Central memory CD8-positive, alpha-beta T cell (primary cell): ENCODE data around the gene MINDY1.

Experiments used
- ATAC-seq: fragments of 150-1000 bp; cut with Tn5 transposase; replicated peaks from 2 replicates; pipeline ENCODE4 v1.10.0; 2022; ENCODE audit warnings: mild to moderate bottlenecking, moderate FRiP score, moderate number of reproducible peaks; ENCODE audit not compliant: poor library complexity, severe bottlenecking; ENCODE audit errors: extremely low read depth
- DNase-seq, 2 donors: peaks; one replicate each; pipeline ENCODE4 v3.0.0; 2021; ENCODE audit warnings: low spot score in 2 of 2
- H3K27ac Mint-ChIP-seq: one replicate; pipeline ENCODE4 v1.8.0; 2022; ENCODE audit warnings: low read depth, mild to moderate bottlenecking, moderate library complexity, mixed read lengths
- H3K27me3 Mint-ChIP-seq: one replicate; pipeline ENCODE4 v1.8.0; 2022; ENCODE audit warnings: mixed read lengths
- H3K36me3 Mint-ChIP-seq: one replicate; pipeline ENCODE4 v1.8.0; 2022; ENCODE audit warnings: mild to moderate bottlenecking, moderate library complexity, mixed read lengths; ENCODE audit not compliant: insufficient read depth
- H3K4me1 Mint-ChIP-seq: one replicate; pipeline ENCODE4 v1.8.0; 2022; ENCODE audit warnings: mixed read lengths
- H3K4me3 Mint-ChIP-seq: one replicate; pipeline ENCODE4 v1.8.0; 2022; ENCODE audit warnings: mild to moderate bottlenecking, moderate library complexity, mixed read lengths
- H3K9me3 Mint-ChIP-seq: one replicate; pipeline ENCODE4 v1.8.0; 2022; ENCODE audit warnings: mixed read lengths

Gene MINDY1

DNA sequence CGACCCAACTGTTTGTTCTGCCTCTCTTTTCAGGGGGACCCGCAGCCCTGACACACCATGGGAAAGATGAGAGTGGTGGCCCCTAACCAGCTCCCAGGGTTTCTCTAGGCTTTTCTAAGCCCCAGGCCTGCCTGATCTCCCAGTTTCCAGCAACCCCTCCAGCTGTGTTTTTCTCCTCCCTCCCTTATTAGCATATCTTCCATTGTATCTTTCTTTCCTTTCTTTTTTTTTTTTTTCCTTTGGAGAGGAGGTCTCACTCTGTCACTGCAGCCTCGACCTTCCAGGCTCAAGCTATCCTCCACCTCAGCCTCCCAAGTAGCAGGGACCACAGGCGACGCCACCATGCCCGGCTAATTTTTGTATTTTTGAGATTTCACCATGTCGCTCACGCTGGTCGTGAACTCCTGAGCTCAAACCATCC, 30.3 kb downstream of the MINDY1 start:
- Mint-ChIP-seq H3K27me3 (no peaks in the 10 kb centered on the region), H3K36me3 (peaks cover 11% of the 10 kb centered on the region), H3K4me1 (peaks cover 42% of the 10 kb centered on the region), H3K4me3 (peak overlapping the region; percentile 87), H3K9me3 (no peaks in the 10 kb centered on the region), H3K27ac (peak overlapping the region; percentile 78)
- no peak for DNase-seq
- no peak for ATAC-seq

- DNase-seq: peak; percentile 58 to 65
These were observed 31.9 kb downstream of the MINDY1 start, which contains the start of gene CERS2 for GRCh38 chr1:150974580-150975478. TSS of gene CERS2 (minus strand) at chr1:150974835. CDS start at chr1:150969090, 5,745 bp downstream.

GRCh38 chr1:150973836-150974579, 32.7 kb downstream of the MINDY1 start:
- Mint-ChIP-seq H3K4me1 (peaks cover 57% of the 10 kb centered on the region), H3K9me3 (no peaks in the 10 kb centered on the region), H3K27me3 (no peaks in the 10 kb centered on the region), H3K4me3 (peak overlapping the region; percentile 87), H3K27ac (peak overlapping the region; percentile 88), H3K36me3 (peaks cover 14% of the 10 kb centered on the region)
- ATAC-seq (peak; percentile 34), DNase-seq (peak in 1 of 2 donors; percentile 16)

More at GRCh38 chr1:150974580-150975478, 31.9 kb downstream of the MINDY1 start, which contains the start of gene CERS2:
- peaks cover 14% of the 10 kb centered on the region for H3K36me3 Mint-ChIP-seq
- peaks cover 56% of the 10 kb centered on the region for H3K4me1 Mint-ChIP-seq
- ATAC-seq: peak; percentile 72
- peak within 1 kb of the TSS; percentile 88 for H3K27ac Mint-ChIP-seq
- H3K4me3 Mint-ChIP-seq: peak within 1 kb of the TSS; percentile 87
- no peaks in the 10 kb centered on the region for H3K9me3 Mint-ChIP-seq
- no peaks in the 10 kb centered on the region for H3K27me3 Mint-ChIP-seq

DNA sequence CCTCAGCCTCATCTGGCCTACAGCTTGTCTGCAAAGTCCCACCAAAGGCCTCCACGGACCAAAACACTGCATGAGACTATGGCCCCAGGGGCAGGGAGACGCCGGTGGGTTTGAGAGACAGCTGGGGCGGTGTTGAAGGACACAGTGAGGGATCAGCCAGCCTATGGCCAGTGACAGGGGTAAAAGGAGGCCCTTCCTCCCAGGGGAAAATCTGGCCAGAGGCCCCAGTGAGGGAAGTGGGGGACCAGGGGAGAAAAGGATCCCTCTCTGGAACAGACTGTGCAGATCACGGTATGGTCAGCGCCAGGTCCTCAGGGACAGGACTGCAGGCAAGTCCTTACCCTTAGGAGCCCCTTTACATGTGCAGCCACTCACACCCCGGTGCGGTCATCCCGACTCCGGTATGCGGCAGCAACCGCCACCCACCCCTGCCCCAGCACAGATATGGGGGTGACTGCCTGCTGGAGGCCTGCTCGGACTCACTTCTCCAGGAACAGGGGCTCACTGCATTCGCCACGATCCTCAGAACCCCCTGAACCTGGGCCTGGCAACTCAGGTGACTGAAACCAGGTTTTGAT, 33.4 kb downstream of the MINDY1 start:
- Mint-ChIP-seq H3K27me3 (no peaks in the 10 kb centered on the region), H3K4me1 (peaks cover 64% of the 10 kb centered on the region), H3K4me3 (peak overlapping the region; percentile 87), H3K27ac (peak overlapping the region; percentile 88), H3K9me3 (no peaks in the 10 kb centered on the region), H3K36me3 (peaks cover 14% of the 10 kb centered on the region)
- no peak for DNase-seq
- no peak for ATAC-seq

DNA sequence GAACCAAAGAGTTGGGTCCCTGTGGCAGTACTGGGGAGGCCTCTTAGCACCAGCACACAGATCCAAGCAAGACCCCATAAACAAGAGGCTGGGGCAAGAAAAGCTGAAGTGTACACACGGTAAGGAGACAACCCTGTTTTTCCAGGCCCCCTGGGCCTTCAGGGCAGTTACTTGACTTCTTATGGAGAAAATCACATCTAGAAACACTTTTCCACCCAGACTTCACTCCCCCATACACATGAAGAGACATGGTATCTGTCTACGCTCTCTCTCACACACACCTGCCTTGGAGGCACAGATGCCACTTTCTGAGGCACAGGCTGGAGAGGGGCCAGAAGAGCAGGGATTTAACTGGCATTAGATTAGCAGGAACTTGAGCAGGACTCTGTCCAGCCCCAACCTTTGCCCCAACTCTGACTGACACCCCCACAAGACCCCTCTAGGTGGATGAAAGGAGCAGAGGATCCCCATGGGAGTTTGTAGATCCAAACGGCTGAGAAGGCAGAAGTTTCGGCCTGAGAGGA, 34.2 kb downstream of the MINDY1 start:
- Mint-ChIP-seq H3K27ac (peak overlapping the region; percentile 88), H3K27me3 (no peaks in the 10 kb centered on the region), H3K9me3 (no peaks in the 10 kb centered on the region), H3K4me3 (peak overlapping the region; percentile 87), H3K4me1 (peaks cover 69% of the 10 kb centered on the region), H3K36me3 (peaks cover 16% of the 10 kb centered on the region)
- DNase-seq: no peak
- no peak for ATAC-seq

GRCh38 chr1:150971583-150972416, 34.9 kb downstream of the MINDY1 start:
- DNase-seq (no peak), ATAC-seq (no peak)
- Mint-ChIP-seq H3K4me1 (peaks cover 63% of the 10 kb centered on the region), H3K27me3 (no peaks in the 10 kb centered on the region), H3K36me3 (peaks cover 21% of the 10 kb centered on the region), H3K4me3 (peak overlapping the region; percentile 87), H3K9me3 (no peaks in the 10 kb centered on the region), H3K27ac (peak overlapping the region; percentile 88)

DNA sequence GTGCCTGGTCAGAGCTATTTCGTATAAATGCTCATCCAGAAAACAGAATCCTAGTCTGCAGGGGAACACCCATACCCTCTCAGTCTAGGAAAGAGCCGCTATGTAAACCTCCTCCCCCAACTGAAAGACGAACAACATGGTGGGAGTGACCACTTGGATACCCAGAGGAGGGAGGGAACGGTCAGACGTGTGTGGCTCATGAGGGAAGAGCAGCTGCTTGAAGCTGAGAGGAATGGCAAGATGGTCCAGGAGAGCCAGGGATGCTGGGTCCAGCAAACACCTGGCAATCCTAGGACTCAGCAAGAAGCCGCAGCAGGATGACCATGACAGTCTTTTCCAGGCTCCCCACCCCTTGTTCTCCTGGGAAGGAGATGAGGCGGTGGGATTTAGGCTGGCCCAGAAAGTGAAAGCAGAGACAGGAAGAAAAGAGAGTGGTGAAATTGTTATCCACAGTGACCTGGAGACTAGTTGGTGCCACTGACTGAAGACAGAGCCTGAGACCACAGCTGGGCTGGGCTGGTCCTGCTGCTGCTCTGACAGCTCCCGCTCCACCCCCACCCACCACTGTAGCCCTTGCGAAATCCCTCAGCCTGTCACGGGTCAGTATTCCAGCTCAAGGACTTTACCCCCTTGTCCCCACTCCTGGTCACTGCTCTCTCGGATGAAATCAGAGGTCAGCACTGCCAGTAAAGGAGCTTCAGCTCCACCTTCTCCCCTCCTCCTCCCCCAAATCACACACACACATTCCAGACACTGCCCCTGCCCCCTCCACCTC, 35.7 kb downstream of the MINDY1 start:
- H3K9me3 Mint-ChIP-seq: no peaks in the 10 kb centered on the region
- H3K27ac Mint-ChIP-seq: peak overlapping the region; percentile 88
- ATAC-seq (no peak), DNase-seq (no peak)
- H3K27me3 Mint-ChIP-seq: no peaks in the 10 kb centered on the region
- peak overlapping the region; percentile 87 for H3K4me3 Mint-ChIP-seq
- peaks cover 57% of the 10 kb centered on the region for H3K4me1 Mint-ChIP-seq
- peaks cover 21% of the 10 kb centered on the region for H3K36me3 Mint-ChIP-seq

DNA sequence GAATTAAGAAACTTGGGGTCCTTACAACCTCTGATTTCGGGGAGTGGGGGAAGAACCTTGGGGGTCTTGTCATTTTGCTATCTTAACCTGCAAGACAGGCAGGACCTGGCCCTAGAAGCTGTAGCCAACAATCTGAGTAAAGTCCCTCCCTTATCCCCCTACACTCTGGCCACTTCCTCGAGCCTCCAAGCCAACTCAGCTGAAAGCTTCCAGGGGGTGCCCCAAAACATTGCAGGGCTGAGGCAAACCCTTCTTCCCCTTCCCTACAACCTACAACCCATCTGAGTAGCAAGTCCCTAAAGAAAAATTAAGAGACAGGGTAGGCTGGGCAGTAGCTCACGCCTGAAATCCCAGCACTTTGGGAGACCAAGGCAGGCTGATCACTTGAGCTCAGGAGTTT, 37.1 kb downstream of the MINDY1 start:
- no peaks in the 10 kb centered on the region for H3K27me3 Mint-ChIP-seq
- H3K9me3 Mint-ChIP-seq: no peaks in the 10 kb centered on the region
- no peak for ATAC-seq
- no peak overlapping the region for H3K4me3 Mint-ChIP-seq
- peaks cover 25% of the 10 kb centered on the region for H3K36me3 Mint-ChIP-seq
- peaks cover 59% of the 10 kb centered on the region for H3K4me1 Mint-ChIP-seq
- no peak overlapping the region for H3K27ac Mint-ChIP-seq
- no peak for DNase-seq

GRCh38 chr1:150968491-150968890, 38.2 kb downstream of the MINDY1 start:
- peaks cover 60% of the 10 kb centered on the region for H3K4me1 Mint-ChIP-seq
- peak overlapping the region; percentile 55 for H3K27ac Mint-ChIP-seq
- no peaks in the 10 kb centered on the region for H3K9me3 Mint-ChIP-seq
- ATAC-seq: no peak
- DNase-seq: no peak
- no peak overlapping the region for H3K4me3 Mint-ChIP-seq
- no peaks in the 10 kb centered on the region for H3K27me3 Mint-ChIP-seq
- H3K36me3 Mint-ChIP-seq: peaks cover 31% of the 10 kb centered on the region

- Mint-ChIP-seq H3K27me3 (no peaks in the 10 kb centered on the region), H3K9me3 (no peaks in the 10 kb centered on the region), H3K27ac (no peak overlapping the region), H3K36me3 (peaks cover 31% of the 10 kb centered on the region), H3K4me1 (peaks cover 54% of the 10 kb centered on the region), H3K4me3 (no peak overlapping the region)
- no peak for ATAC-seq
- DNase-seq: no peak
These were observed 38.8 kb downstream of the MINDY1 start for GRCh38 chr1:150967936-150968335.

DNA sequence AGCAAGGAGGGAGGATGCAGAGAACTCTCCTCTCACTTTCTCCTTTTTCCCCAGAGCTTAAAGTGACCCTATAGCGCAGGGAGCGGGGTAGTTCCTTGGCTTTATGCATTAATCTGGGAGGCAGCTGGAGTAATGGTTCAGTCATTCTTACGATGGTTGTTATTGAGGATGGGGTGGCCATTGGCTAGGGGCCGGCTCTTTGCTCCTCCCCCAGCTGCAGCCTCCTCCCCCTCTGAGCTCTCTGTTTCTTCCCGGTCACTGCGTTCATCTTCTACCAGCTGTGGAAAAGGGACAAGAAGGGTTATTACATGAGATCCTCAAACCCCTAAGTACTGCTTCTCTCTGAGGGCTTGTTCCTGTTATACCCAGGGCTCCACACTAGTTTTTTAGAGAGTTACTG, 40.7 kb downstream of the MINDY1 start:
- H3K9me3 Mint-ChIP-seq: no peaks in the 10 kb centered on the region
- no peaks in the 10 kb centered on the region for H3K27me3 Mint-ChIP-seq
- no peak for DNase-seq
- H3K27ac Mint-ChIP-seq: no peak overlapping the region
- H3K36me3 Mint-ChIP-seq: peaks cover 42% of the 10 kb centered on the region
- peaks cover 35% of the 10 kb centered on the region for H3K4me1 Mint-ChIP-seq
- no peak for ATAC-seq
- no peak overlapping the region for H3K4me3 Mint-ChIP-seq
